Osteocyte (in vitro differentiated cells): ENCODE data around the gene FBXL5. TPM values are rescaled to one million over a fixed set of nuclear protein-coding genes. Genes with fewer than 3 reads are reported as not detected.
A peak's percentile ranks its signal among the peaks of the same experiment; 100 is the strongest.

ENCODE experiments used
- DNase-seq: peaks from one replicate; pipeline ENCODE4 v3.0.0; 2021; ENCODE audit warnings: mixed read lengths; ENCODE audit not compliant: unreplicated experiment; ENCODE audit errors: extremely low spot score
- H3K27ac Mint-ChIP-seq: one replicate; pipeline ENCODE4 v1.8.0; 2021; ENCODE audit warnings: mild to moderate bottlenecking, mixed read lengths; ENCODE audit not compliant: unreplicated experiment
- H3K27me3 Mint-ChIP-seq: one replicate; pipeline ENCODE4 v1.8.0; 2021; ENCODE audit warnings: mixed read lengths; ENCODE audit not compliant: unreplicated experiment
- H3K36me3 Mint-ChIP-seq: one replicate; pipeline ENCODE4 v1.8.0; 2021; ENCODE audit warnings: mixed read lengths; ENCODE audit not compliant: unreplicated experiment
- H3K4me1 Mint-ChIP-seq: one replicate; pipeline ENCODE4 v1.8.0; 2021; ENCODE audit warnings: mixed read lengths; ENCODE audit not compliant: unreplicated experiment
- H3K4me3 Mint-ChIP-seq: one replicate; pipeline ENCODE4 v1.8.0; 2021; ENCODE audit warnings: mild to moderate bottlenecking, moderate library complexity, mixed read lengths; ENCODE audit not compliant: unreplicated experiment
- H3K9me3 Mint-ChIP-seq: one replicate; pipeline ENCODE4 v1.8.0; 2021; ENCODE audit warnings: mixed read lengths; ENCODE audit not compliant: unreplicated experiment
- total RNA-seq: library from RNA; stranded (reverse); gene quantifications from 2 replicates; pipeline ENCODE4 v1.2.1, GENCODE V29; 2021
- TF ChIP-seq, protein P1 (sequence below): fragments of 200-600 bp; sonication (generic); IDR thresholded peaks from 2 replicates; pipeline ENCODE4 v1.5.0; 2021; ENCODE audit warnings: antibody characterized with exemption, mild to moderate bottlenecking, moderate library complexity

Gene FBXL5
- total RNA-seq, 1 donor from 2014 or later = 54.0 TPM

DNA sequence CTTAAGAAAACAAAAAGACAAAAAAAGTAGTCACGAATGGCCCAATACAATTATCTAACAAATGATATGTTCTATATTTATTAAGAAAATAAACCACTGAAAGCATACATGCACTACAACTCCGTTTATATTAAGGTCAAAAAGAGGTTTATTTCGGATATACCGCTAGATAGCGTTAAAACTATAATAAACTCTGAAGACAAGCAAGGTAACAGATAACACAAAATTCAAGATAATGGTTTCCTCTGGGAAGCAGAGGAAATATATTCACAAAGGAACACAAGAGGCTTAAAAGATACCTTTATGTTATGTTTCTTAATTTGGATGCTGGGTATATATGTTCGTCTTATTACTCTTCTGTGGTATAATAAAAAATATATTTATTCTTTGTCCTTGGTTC, 21.7 kb upstream of the FBXL5 start:
- Mint-ChIP-seq H3K4me1 (peaks cover 47% of the 10 kb centered on the region), H3K27ac (peak overlapping the region; percentile 31), H3K9me3 (no peaks in the 10 kb centered on the region), H3K36me3 (peaks cover 2% of the 10 kb centered on the region), H3K27me3 (no peaks in the 10 kb centered on the region), H3K4me3 (no peak overlapping the region)
- DNase-seq = no peak
- TF ChIP-seq, protein P1, sequence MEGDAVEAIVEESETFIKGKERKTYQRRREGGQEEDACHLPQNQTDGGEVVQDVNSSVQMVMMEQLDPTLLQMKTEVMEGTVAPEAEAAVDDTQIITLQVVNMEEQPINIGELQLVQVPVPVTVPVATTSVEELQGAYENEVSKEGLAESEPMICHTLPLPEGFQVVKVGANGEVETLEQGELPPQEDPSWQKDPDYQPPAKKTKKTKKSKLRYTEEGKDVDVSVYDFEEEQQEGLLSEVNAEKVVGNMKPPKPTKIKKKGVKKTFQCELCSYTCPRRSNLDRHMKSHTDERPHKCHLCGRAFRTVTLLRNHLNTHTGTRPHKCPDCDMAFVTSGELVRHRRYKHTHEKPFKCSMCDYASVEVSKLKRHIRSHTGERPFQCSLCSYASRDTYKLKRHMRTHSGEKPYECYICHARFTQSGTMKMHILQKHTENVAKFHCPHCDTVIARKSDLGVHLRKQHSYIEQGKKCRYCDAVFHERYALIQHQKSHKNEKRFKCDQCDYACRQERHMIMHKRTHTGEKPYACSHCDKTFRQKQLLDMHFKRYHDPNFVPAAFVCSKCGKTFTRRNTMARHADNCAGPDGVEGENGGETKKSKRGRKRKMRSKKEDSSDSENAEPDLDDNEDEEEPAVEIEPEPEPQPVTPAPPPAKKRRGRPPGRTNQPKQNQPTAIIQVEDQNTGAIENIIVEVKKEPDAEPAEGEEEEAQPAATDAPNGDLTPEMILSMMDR = no peak

DNA sequence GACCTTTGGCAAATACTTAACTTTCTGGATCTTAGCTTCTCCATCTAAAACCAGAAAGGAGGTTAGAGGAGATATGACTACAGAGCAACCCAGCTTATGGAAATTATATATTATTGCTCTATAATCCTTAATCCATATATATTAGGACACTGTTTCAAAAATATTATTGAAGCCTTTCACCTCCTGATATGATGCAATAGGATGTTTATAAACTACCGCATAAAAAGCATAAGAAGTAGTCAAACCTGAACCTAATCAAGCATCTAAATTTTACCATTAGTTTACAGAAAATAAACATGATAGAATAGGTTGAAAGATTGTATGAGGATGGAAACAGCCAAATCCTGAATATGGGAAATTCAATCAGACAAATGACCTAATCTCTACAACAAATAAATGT, 20.9 kb upstream of the FBXL5 start:
- Mint-ChIP-seq H3K36me3 (no peaks in the 10 kb centered on the region), H3K9me3 (no peaks in the 10 kb centered on the region), H3K4me1 (peaks cover 54% of the 10 kb centered on the region), H3K27me3 (no peaks in the 10 kb centered on the region), H3K27ac (peak overlapping the region; percentile 24), H3K4me3 (no peak overlapping the region)
- DNase-seq = no peak
- TF ChIP-seq, protein P1 = no peak

DNA sequence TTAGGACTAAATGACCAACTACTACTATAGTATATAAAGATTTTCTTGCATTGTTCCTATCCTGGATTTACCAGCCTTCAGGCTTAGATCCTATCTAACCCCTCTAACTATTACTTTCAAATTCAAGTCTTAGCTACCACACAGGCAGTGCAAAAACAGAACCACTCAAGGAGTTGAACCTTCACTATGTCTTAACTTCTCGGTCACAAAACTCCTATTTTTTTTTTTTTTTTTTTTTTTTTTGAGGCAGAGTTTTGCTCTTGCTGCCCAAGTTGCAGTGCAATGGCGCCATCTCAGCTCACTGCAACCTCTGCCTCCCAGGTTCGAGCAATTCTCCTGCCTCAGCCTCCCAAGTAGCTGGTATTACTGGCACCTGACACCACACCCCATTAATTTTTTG, 20.2 kb upstream of the FBXL5 start:
- Mint-ChIP-seq H3K4me1 (peaks cover 57% of the 10 kb centered on the region), H3K27ac (no peak overlapping the region), H3K4me3 (no peak overlapping the region), H3K9me3 (no peaks in the 10 kb centered on the region), H3K36me3 (no peaks in the 10 kb centered on the region), H3K27me3 (no peaks in the 10 kb centered on the region)
- no peak for DNase-seq
- TF ChIP-seq, protein P1 = no peak

DNA sequence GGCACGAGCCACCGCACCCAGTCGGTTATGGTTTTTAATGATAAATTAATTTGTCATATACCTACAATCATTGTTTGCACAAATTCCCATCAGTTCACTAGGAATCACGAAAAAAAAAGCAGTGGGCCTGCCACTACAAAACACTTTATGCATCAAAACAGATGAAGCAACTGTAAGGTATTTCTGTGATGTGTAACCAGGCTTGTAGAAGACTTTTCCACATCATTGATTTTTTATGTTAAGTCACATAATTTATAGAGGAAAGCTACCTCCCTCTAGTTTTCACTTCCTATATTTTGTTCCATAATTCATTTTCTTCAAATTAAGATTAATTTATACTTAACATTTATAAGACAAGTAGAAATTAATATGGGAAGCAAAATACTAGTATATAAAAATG, 19.8 kb upstream of the FBXL5 start:
- no peaks in the 10 kb centered on the region for H3K27me3 Mint-ChIP-seq
- H3K4me3 Mint-ChIP-seq = no peak overlapping the region
- peaks cover 56% of the 10 kb centered on the region for H3K4me1 Mint-ChIP-seq
- H3K36me3 Mint-ChIP-seq = no peaks in the 10 kb centered on the region
- H3K27ac Mint-ChIP-seq = no peak overlapping the region
- no peaks in the 10 kb centered on the region for H3K9me3 Mint-ChIP-seq
- TF ChIP-seq, protein P1 = no peak
- no peak for DNase-seq

DNA sequence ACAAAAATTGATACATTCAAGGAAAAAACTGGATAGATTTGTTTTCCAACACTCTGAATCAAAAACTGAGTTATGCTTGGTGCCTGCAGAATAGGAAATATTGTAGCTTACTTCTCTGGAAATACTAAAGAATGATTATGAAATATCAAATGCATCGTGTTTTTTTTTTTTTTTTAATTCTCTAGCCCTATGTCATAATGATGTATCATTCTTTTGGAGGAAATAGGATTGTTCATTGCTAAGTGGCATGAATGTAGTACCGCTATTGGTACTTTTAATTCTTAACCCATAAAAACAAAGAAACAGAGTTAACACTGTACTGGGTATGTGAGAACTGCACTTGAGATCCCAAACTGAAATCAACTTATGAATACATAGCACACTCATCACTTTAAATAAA, 18.9 kb upstream of the FBXL5 start:
- peak overlapping the region; percentile 31 for H3K27ac Mint-ChIP-seq
- H3K36me3 Mint-ChIP-seq = no peaks in the 10 kb centered on the region
- H3K9me3 Mint-ChIP-seq = no peaks in the 10 kb centered on the region
- TF ChIP-seq, protein P1 = no peak
- no peak overlapping the region for H3K4me3 Mint-ChIP-seq
- no peaks in the 10 kb centered on the region for H3K27me3 Mint-ChIP-seq
- H3K4me1 Mint-ChIP-seq = peaks cover 51% of the 10 kb centered on the region
- no peak for DNase-seq
